Activated T-helper 17 cell treated with anti-CD3 and anti-CD28 coated beads, Interleukin-2, amount 50 U/mL, for 72 hours (primary cell): ENCODE results near the gene RIMS3. TPM values are rescaled to one million over a fixed set of nuclear protein-coding genes. Genes with fewer than 3 reads are reported as not detected.

ENCODE experiments used
- ATAC-seq: fragments of 150-1000 bp; cut with Tn5 transposase; replicated peaks from 2 replicates; pipeline ENCODE4 v1.10.0; 2021; ENCODE audit warnings: mild to moderate bottlenecking, moderate library complexity
- H3K27ac Mint-ChIP-seq: one replicate; pipeline ENCODE4 v1.8.0; 2022; ENCODE audit warnings: mixed read lengths
- H3K27me3 Mint-ChIP-seq: one replicate; pipeline ENCODE4 v1.8.0; 2022; ENCODE audit warnings: mixed read lengths
- H3K36me3 Mint-ChIP-seq: one replicate; pipeline ENCODE4 v1.8.0; 2022; ENCODE audit warnings: low read depth, mild to moderate bottlenecking, mixed read lengths
- H3K4me1 Mint-ChIP-seq: one replicate; pipeline ENCODE4 v1.8.0; 2022; ENCODE audit warnings: mixed read lengths
- H3K4me3 Mint-ChIP-seq: one replicate; pipeline ENCODE4 v1.8.0; 2022; ENCODE audit warnings: mild to moderate bottlenecking, mixed read lengths
- H3K9me3 Mint-ChIP-seq: one replicate; pipeline ENCODE4 v1.8.0; 2022; ENCODE audit warnings: mixed read lengths
- total RNA-seq, 2 donors: library from RNA; stranded (reverse); gene quantifications; one replicate each; pipeline ENCODE4 v1.2.3, GENCODE V29; 2022

RIMS3 gene
- total RNA-seq, 2 donors from 2014 or later = 3.0 to 4.2 TPM

DNA sequence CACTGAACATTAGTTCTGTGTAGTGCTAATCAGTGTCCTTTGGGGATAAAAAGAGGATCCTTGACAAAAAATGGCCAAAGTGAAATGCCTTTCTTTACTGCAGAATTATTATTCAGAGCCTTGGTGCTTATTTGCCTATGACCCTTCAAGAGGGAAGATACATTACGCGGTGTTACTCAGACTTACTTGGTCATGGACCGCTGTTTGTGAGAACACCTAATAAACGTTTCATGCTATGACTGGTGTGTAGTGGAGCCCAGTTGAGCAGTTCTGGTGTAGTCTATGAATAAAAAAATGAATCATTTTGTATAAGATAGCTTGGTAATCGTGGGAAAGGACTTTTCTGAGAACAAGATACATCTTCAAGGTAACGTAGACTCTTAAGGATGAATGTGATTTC lies 34.3 kb upstream of the RIMS3 start:
- Mint-ChIP-seq H3K36me3 (peaks cover 28% of the 10 kb centered on the region), H3K4me1 (peaks cover 38% of the 10 kb centered on the region), H3K4me3 (peak overlapping the region; percentile 76), H3K9me3 (no peaks in the 10 kb centered on the region), H3K27me3 (no peaks in the 10 kb centered on the region), H3K27ac (peak overlapping the region; percentile 92)
- peak; percentile 98 for ATAC-seq

DNA sequence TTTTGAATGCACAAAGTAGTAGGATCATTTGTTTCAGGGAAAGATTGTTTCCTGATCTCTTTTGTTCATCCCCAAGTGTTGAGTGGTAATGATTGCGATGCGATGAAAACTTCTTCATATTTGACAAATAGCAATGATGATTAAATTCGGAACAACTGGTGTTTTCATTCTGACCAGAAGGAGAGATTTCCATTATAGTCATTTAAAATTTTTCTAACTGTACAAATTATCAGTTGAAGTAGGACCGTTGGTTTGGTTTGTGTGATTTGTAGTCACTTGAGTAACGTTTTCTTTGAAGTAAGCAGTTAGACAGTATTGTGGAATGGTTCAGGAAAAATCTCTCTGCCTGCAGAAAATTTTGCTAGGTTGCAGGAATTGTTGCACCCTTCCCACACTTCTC lies 32.0 kb upstream of the RIMS3 start:
- peak overlapping the region; percentile 79 for H3K27ac Mint-ChIP-seq
- H3K36me3 Mint-ChIP-seq = peaks cover 39% of the 10 kb centered on the region

DNA sequence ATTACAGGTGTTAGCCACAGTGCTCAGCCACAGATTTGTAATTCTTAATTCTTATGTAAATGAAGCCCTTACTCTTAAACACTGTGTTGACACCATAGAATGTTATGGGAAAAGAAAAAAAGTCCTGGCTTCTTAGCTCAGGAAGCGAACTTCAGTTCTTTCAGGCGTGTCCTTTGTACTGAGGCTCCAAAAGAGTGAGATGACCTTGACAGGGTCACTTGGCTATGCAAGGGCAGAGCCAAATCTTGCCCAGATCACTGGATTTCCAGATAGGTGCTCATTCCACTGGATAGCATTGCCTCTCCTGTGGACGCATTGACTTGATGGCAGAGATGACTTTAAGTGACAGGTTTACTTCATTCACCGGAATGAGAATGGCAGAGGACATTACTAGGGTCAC lies 30.8 kb upstream of the RIMS3 start:
- ATAC-seq = no peak
- H3K4me1 Mint-ChIP-seq = peaks cover 55% of the 10 kb centered on the region

More for the DNA sequence above, 32.0 kb upstream of the RIMS3 start:
- Mint-ChIP-seq H3K27me3 (no peaks in the 10 kb centered on the region), H3K4me3 (peak overlapping the region; percentile 59), H3K9me3 (no peaks in the 10 kb centered on the region), H3K4me1 (peaks cover 50% of the 10 kb centered on the region)
- no peak for ATAC-seq

GRCh38 chr1:40694353-40694874 lies 28.9 kb upstream of the RIMS3 start:
- no peaks in the 10 kb centered on the region for H3K27me3 Mint-ChIP-seq
- peak overlapping the region; percentile 97 for H3K27ac Mint-ChIP-seq
- H3K9me3 Mint-ChIP-seq = no peaks in the 10 kb centered on the region
- peak; percentile 25 for ATAC-seq
- peaks cover 52% of the 10 kb centered on the region for H3K4me1 Mint-ChIP-seq
- H3K36me3 Mint-ChIP-seq = peaks cover 54% of the 10 kb centered on the region
- peak overlapping the region; percentile 96 for H3K4me3 Mint-ChIP-seq

More for the DNA sequence above, 30.8 kb upstream of the RIMS3 start:
- H3K36me3 Mint-ChIP-seq = peaks cover 50% of the 10 kb centered on the region
- peak overlapping the region; percentile 59 for H3K4me3 Mint-ChIP-seq
- no peaks in the 10 kb centered on the region for H3K9me3 Mint-ChIP-seq
- H3K27me3 Mint-ChIP-seq = no peaks in the 10 kb centered on the region
- H3K27ac Mint-ChIP-seq = peak overlapping the region; percentile 79

DNA sequence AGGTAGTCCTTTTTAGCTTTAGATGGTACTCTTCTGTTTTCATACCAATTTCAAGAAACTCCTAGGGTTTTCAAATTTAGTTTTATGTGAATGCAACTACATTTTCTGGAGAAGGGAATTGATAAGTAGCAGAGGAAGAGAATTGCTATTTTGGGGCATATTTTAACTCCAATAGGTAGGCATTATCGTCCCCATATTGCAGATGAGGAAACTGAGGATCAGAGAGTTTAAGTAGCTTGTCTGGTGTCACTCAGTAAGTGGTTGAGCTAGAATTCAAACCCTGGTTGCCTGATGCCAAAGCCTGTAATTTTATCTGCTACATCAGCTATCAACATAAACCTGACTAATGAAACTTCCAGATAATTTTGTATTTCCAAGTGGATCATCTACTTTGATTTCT lies 27.9 kb upstream of the RIMS3 start:
- no peak for ATAC-seq
- no peaks in the 10 kb centered on the region for H3K9me3 Mint-ChIP-seq
- peak overlapping the region; percentile 96 for H3K4me3 Mint-ChIP-seq
- peaks cover 44% of the 10 kb centered on the region for H3K4me1 Mint-ChIP-seq
- H3K27ac Mint-ChIP-seq = peak overlapping the region; percentile 97
- no peaks in the 10 kb centered on the region for H3K27me3 Mint-ChIP-seq
- peaks cover 49% of the 10 kb centered on the region for H3K36me3 Mint-ChIP-seq

DNA sequence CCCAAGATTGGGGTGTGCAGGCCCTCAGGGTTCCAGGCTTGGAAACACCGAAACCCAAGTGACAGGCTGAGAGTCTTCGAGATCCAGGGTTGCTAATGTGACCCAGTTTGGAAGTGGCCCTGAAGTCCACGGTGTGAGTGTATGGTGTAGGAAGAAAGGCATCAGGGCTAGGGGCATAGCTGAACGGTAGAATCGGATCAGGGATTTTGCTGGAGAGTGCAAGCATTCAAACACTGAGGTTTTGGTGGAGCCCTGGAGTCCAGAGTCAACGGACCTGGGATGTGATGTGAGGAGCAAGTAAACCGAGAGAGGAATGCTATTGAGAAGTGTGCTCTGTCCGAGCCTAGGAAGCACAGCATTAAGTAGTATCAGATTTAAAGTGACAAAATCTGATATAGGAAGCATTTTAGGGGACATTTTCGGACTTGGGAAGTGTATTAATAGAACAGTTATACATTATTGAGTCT lies 27.0 kb upstream of the RIMS3 start:
- Mint-ChIP-seq H3K27me3 (no peaks in the 10 kb centered on the region), H3K4me1 (peaks cover 40% of the 10 kb centered on the region), H3K36me3 (peaks cover 49% of the 10 kb centered on the region), H3K27ac (peak overlapping the region; percentile 97), H3K4me3 (peak overlapping the region; percentile 96), H3K9me3 (no peaks in the 10 kb centered on the region)
- ATAC-seq = peak; percentile 18

DNA sequence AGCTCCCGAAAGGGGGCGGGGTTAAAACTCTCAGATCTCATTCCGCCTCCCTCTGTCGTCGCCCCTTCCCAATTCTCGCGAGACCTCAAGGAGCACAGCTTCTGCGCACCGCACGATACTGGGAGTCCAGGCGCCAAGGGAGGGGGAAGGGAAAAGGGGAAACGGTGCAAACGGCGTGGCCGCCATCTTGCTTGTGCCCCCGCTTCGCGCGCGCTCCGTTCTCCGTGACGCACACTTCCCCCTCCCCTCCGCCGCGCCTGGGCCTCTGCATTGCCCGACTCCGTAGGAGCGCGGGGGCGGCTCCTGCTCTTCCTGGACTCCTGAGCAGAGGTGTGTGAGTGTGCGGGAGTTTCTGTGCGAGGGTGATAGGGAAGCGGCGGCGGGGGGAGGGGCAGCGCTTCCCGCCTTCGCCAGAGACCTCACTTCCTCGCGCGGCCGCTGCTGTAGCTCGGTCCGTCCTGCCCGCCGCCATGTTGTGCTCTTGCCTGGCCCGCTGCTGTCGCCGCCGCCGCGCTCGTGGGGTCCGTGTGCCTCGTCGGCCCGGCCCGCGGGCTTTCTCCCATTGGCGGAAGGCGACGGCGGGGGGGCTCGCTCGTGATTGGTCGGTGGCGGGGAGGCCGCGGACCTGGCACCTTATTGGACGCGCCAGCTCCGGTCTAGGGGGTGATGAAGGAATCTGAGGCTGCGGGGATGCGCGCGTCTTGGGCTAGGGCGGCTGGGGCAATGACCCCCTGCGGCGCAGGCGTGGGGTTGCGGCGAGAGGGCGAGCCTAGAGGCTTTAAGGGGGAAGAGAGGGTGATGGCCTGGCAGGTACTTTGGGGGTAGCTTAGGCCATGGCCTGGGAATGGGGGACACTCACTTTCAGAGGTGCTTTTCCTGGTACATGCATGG lies 26.3 kb upstream of the RIMS3 start, which contains the start of gene NFYC:
NFYC (plus strand) TSS at position 167 of the 891 bp plus-strand sequence. CDS start 47,140 bp downstream, outside the sequence.
- ATAC-seq = peak; percentile 83
- peaks cover 48% of the 10 kb centered on the region for H3K36me3 Mint-ChIP-seq
- peak within 1 kb of the TSS; percentile 97 for H3K27ac Mint-ChIP-seq

DNA sequence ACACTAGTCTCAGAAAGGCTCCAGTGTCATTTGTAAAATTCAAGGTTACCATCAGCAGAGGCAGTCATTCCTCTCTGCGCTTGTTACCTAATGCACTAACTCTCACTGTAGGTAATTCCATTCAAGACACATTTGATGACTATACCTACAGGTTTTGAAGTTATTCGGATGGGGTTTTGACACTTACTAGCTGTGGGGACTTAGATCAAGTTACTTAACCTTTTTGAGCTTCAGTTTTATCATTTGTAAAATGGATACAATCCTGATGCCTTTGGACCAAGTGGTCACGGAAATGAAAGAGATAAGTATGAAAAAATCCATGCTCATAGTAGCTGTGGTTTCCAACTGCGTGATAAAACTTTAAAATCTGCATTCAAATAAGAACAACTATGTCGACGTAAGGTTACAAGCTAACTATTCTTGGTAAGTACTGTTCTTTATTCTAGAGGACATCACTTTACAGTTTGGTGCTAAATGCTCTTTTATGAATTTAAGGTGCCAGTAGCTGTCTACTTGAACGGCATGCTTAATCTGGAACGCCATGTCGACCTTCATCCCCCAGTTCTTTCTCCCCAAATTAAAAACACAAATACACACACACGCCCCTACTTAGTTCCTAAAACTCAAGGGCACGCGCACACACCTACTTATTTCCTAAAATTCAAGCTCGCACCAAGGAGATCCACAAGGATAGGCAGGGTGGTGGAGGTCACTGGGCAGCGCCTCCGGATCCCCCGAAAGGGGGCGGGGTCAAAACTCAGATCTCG lies 25.5 kb upstream of the RIMS3 start:
- Mint-ChIP-seq H3K4me3 (peak overlapping the region; percentile 96), H3K4me1 (peaks cover 28% of the 10 kb centered on the region), H3K36me3 (peaks cover 48% of the 10 kb centered on the region), H3K9me3 (no peaks in the 10 kb centered on the region), H3K27me3 (no peaks in the 10 kb centered on the region), H3K27ac (peak overlapping the region; percentile 97)
- no peak for ATAC-seq

More for the DNA sequence above, 26.3 kb upstream of the RIMS3 start, which contains the start of gene NFYC:
- peaks cover 34% of the 10 kb centered on the region for H3K4me1 Mint-ChIP-seq
- H3K27me3 Mint-ChIP-seq = no peaks in the 10 kb centered on the region
- H3K4me3 Mint-ChIP-seq = peak within 1 kb of the TSS; percentile 96
- no peaks in the 10 kb centered on the region for H3K9me3 Mint-ChIP-seq

- Mint-ChIP-seq H3K27ac (no peak overlapping the region), H3K4me3 (no peak overlapping the region), H3K36me3 (peaks cover 43% of the 10 kb centered on the region), H3K27me3 (no peaks in the 10 kb centered on the region), H3K9me3 (no peaks in the 10 kb centered on the region), H3K4me1 (peaks cover 27% of the 10 kb centered on the region)
- no peak for ATAC-seq
Observed at GRCh38 chr1:40689737-40690136, 24.3 kb upstream of the RIMS3 start.

DNA sequence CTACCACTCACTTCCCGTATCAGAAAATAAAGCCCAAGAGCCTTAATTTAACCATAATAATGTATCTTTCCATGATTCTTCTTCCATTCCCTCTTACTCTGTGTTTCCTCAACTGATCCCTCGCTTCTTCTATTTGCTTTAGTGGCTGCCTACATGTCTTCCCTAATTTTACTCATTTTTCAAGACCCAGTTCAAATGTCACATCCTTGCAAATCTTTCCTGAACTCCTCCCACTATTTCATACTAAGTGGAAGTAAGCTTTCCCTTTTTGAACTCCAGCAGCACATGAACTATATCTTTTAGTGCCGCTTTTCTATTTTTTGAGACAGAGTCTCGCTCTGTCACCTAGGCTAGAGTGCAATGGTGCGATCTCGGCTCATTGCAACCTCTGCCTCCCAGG lies 22.2 kb upstream of the RIMS3 start:
- Mint-ChIP-seq H3K4me1 (peaks cover 11% of the 10 kb centered on the region), H3K27me3 (no peaks in the 10 kb centered on the region), H3K36me3 (peaks cover 35% of the 10 kb centered on the region), H3K4me3 (no peak overlapping the region), H3K9me3 (no peaks in the 10 kb centered on the region), H3K27ac (no peak overlapping the region)
- ATAC-seq = no peak

GRCh38 chr1:40687059-40687458 lies 21.6 kb upstream of the RIMS3 start:
- no peak for ATAC-seq
- no peaks in the 10 kb centered on the region for H3K27me3 Mint-ChIP-seq
- H3K4me1 Mint-ChIP-seq = peaks cover 5% of the 10 kb centered on the region
- H3K4me3 Mint-ChIP-seq = no peak overlapping the region
- peaks cover 29% of the 10 kb centered on the region for H3K36me3 Mint-ChIP-seq
- no peak overlapping the region for H3K27ac Mint-ChIP-seq
- no peaks in the 10 kb centered on the region for H3K9me3 Mint-ChIP-seq

DNA sequence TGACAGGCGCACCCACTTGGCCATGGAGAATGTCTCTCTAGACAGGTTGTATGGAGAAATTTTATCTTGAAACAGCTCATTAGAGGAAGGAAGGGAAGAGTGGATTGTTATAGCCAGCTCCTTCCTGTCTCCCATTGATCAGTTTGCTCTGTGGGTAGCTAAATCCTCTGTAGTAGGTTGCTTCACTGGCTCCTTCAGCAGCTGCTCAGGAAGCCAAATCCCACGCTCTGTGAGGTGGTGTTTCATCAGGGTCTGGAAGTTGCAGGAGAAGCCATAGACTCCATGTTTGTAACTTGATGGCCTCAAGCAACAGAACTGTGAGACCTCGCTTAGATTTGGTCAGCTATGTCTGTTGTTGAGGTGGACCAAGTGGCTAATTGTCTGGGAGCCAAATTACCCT lies 19.2 kb upstream of the RIMS3 start:
- no peak overlapping the region for H3K27ac Mint-ChIP-seq
- H3K27me3 Mint-ChIP-seq = no peaks in the 10 kb centered on the region
- H3K36me3 Mint-ChIP-seq = peaks cover 18% of the 10 kb centered on the region
- H3K4me1 Mint-ChIP-seq = no peaks in the 10 kb centered on the region
- ATAC-seq = no peak
- no peaks in the 10 kb centered on the region for H3K9me3 Mint-ChIP-seq
- no peak overlapping the region for H3K4me3 Mint-ChIP-seq

- no peaks in the 10 kb centered on the region for H3K27me3 Mint-ChIP-seq
- ATAC-seq = no peak
- H3K36me3 Mint-ChIP-seq = no peaks in the 10 kb centered on the region
- no peaks in the 10 kb centered on the region for H3K9me3 Mint-ChIP-seq
- H3K4me3 Mint-ChIP-seq = no peak overlapping the region
- H3K4me1 Mint-ChIP-seq = no peaks in the 10 kb centered on the region
- H3K27ac Mint-ChIP-seq = no peak overlapping the region
Observed at GRCh38 chr1:40679165-40679953, 13.9 kb upstream of the RIMS3 start.

DNA sequence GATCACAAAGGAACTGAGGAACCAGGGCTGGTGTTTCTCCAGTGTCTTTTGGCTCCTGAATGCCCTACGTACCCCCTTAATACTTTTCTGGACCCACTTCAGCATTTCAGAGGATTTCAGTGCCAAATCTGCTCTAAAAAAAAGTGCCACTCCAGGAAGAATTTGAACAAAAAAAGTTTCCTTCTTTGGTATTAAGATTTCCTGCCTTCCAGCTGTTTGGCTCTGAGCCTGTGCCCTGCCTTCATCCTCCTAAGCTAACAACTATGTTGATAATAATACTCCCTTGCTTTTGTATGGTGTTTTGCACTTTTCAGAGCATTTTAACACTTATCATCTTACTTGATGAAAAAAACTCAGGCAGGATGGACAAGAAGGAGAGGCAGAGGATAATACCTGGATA lies 11.0 kb upstream of the RIMS3 start:
- no peaks in the 10 kb centered on the region for H3K4me1 Mint-ChIP-seq
- no peak for ATAC-seq
- H3K27me3 Mint-ChIP-seq = no peaks in the 10 kb centered on the region
- no peaks in the 10 kb centered on the region for H3K9me3 Mint-ChIP-seq
- no peaks in the 10 kb centered on the region for H3K36me3 Mint-ChIP-seq
- H3K4me3 Mint-ChIP-seq = no peak overlapping the region
- H3K27ac Mint-ChIP-seq = no peak overlapping the region
